GM18511 (cell line): ENCODE data around the gene PRMT9.
A peak's percentile ranks its signal among the peaks of the same experiment; 100 is the strongest.

Experiments used
- ATAC-seq: cut with Tn5 transposase; IDR thresholded peaks from one replicate; pipeline ENCODE4 v1.9.1; 2021; ENCODE audit warnings: mild to moderate bottlenecking, moderate library complexity; ENCODE audit not compliant: unreplicated experiment

PRMT9 gene

GRCh38 chr4:147625733-147626132 is 58.2 kb downstream of the PRMT9 start:
- no peak for ATAC-seq

- no peak for ATAC-seq
Measured at GRCh38 chr4:147620315-147620714, 63.6 kb downstream of the PRMT9 start.

GRCh38 chr4:147617841-147618691 is 65.9 kb downstream of the PRMT9 start:
- ATAC-seq: peak; percentile 22

GRCh38 chr4:147617173-147617840 is 66.7 kb downstream of the PRMT9 start, which contains the start of gene TMEM184C:
TSS of gene TMEM184C (plus strand) at chr4:147617397. CDS start at chr4:147617957, 560 bp downstream.
- ATAC-seq: peak; percentile 99

GRCh38 chr4:147616849-147617172 is 67.2 kb downstream of the PRMT9 start:
- peak; percentile 23 for ATAC-seq

- no peak for ATAC-seq
Measured at GRCh38 chr4:147610686-147611085, 73.3 kb downstream of the PRMT9 start.

GRCh38 chr4:147607471-147607870 is 76.5 kb downstream of the PRMT9 start:
- no peak for ATAC-seq

- no peak for ATAC-seq
Measured at GRCh38 chr4:147605499-147605898, 78.5 kb downstream of the PRMT9 start.

- no peak for ATAC-seq
Measured at GRCh38 chr4:147599769-147600168, 84.2 kb downstream of the PRMT9 start.

GRCh38 chr4:147599206-147599605 is 84.8 kb downstream of the PRMT9 start:
- no peak for ATAC-seq

GRCh38 chr4:147597561-147597960 is 86.4 kb downstream of the PRMT9 start:
- no peak for ATAC-seq

GRCh38 chr4:147596981-147597380 is 87.0 kb downstream of the PRMT9 start:
- no peak for ATAC-seq

GRCh38 chr4:147596377-147596776 is 87.6 kb downstream of the PRMT9 start:
- no peak for ATAC-seq

GRCh38 chr4:147594578-147594977 is 89.4 kb downstream of the PRMT9 start:
- no peak for ATAC-seq

- ATAC-seq: no peak
Measured at GRCh38 chr4:147594107-147594506, 89.9 kb downstream of the PRMT9 start.

- ATAC-seq: no peak
Measured at GRCh38 chr4:147591106-147591505, 92.9 kb downstream of the PRMT9 start.

GRCh38 chr4:147590249-147590920 is 93.6 kb downstream of the PRMT9 start:
- ATAC-seq: peak; percentile 50

- ATAC-seq: no peak
Measured at GRCh38 chr4:147589586-147589985, 94.4 kb downstream of the PRMT9 start.
